SK-N-SH (cell line): ENCODE results near the gene PPM1A.

Experiments used
- CTCF ChIP-seq: fragments of 200-600 bp; sonication (generic); IDR thresholded peaks from 2 replicates; pipeline ENCODE4 v1.6.1; 2017; ENCODE audit warnings: antibody characterized with exemption, mild to moderate bottlenecking, moderate library complexity
- EP300 ChIP-seq, 2 experiments: IDR thresholded peaks; 2 replicates each; pipeline versions ENCODE4 v1.4.0 to v1.6.1; 2012; ENCODE audit warnings: borderline replicate concordance in 1 of 2, low read depth in 1 of 2, low read length in 1 of 2
- FOXM1 ChIP-seq: IDR thresholded peaks from 2 replicates; pipeline ENCODE4 v1.4.0; 2012; ENCODE audit warnings: low read depth, mild to moderate bottlenecking
- GABPA ChIP-seq: IDR thresholded peaks from 2 replicates; pipeline ENCODE4 v1.4.0; 2012; ENCODE audit warnings: low read depth, mild to moderate bottlenecking
- POLR2AphosphoS5 ChIP-seq: IDR thresholded peaks from 2 replicates; pipeline ENCODE4 v1.6.1; 2012; ENCODE audit warnings: low read depth, low read length
- RAD21 ChIP-seq: IDR thresholded peaks from 2 replicates; pipeline ENCODE4 v1.6.1; 2012; ENCODE audit warnings: mild to moderate bottlenecking, low read length
- RXRA ChIP-seq: IDR thresholded peaks from 2 replicates; pipeline ENCODE4 v1.4.0; 2012; ENCODE audit warnings: low read depth, mild to moderate bottlenecking, borderline replicate concordance
- USF1 ChIP-seq: IDR thresholded peaks from 2 replicates; pipeline ENCODE4 v1.4.0; 2012; ENCODE audit warnings: low read depth, borderline replicate concordance
- USF2 ChIP-seq: fragments of 150-350 bp; IDR thresholded peaks from 2 replicates; pipeline ENCODE4 v1.6.1; 2017; ENCODE audit warnings: antibody characterized with exemption, low read length, low read depth, borderline replicate concordance
- YY1 ChIP-seq: IDR thresholded peaks from 2 replicates; pipeline ENCODE4 v1.4.0; 2012; ENCODE audit warnings: low read depth, mild to moderate bottlenecking
- TF ChIP-seq, protein P1 (sequence below): IDR thresholded peaks from 2 replicates; pipeline ENCODE4 v1.6.1; 2012; ENCODE audit warnings: mild to moderate bottlenecking, low read depth, low read length, moderate library complexity

DNA sequence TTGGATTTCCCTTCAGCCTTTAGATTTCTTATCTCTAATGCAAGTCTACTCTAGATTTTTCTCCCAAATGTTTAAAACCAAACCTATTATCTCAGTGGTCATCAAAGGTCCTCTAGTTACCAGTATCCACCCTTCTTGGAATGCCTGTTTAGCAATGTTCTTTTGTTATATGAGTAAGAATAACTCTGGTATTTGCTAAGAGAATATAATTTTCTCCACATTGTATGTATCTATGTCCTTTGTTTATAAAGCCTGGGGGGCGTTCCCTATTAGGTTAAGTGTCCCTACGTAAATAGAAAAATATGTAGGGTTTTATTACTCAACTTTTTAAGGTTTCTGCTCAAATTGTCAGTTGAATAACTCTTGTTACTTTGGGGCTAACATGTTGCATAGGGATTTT lies 27.3 kb downstream of the PPM1A start:
- TF ChIP-seq EP300 (IDR thresholded peaks at IDR 0.05; ENCODE audit: borderline replicate concordance in 1 of 2, low read depth in 1 of 2, low read length in 1 of 2) (no peak), RAD21 (no peak), CTCF (no peak), USF2 (no peak), GABPA (no peak), POLR2AphosphoS5 (no peak), RXRA (no peak), FOXM1 (no peak), USF1 (no peak), YY1 (no peak)
- TF ChIP-seq, protein P1, sequence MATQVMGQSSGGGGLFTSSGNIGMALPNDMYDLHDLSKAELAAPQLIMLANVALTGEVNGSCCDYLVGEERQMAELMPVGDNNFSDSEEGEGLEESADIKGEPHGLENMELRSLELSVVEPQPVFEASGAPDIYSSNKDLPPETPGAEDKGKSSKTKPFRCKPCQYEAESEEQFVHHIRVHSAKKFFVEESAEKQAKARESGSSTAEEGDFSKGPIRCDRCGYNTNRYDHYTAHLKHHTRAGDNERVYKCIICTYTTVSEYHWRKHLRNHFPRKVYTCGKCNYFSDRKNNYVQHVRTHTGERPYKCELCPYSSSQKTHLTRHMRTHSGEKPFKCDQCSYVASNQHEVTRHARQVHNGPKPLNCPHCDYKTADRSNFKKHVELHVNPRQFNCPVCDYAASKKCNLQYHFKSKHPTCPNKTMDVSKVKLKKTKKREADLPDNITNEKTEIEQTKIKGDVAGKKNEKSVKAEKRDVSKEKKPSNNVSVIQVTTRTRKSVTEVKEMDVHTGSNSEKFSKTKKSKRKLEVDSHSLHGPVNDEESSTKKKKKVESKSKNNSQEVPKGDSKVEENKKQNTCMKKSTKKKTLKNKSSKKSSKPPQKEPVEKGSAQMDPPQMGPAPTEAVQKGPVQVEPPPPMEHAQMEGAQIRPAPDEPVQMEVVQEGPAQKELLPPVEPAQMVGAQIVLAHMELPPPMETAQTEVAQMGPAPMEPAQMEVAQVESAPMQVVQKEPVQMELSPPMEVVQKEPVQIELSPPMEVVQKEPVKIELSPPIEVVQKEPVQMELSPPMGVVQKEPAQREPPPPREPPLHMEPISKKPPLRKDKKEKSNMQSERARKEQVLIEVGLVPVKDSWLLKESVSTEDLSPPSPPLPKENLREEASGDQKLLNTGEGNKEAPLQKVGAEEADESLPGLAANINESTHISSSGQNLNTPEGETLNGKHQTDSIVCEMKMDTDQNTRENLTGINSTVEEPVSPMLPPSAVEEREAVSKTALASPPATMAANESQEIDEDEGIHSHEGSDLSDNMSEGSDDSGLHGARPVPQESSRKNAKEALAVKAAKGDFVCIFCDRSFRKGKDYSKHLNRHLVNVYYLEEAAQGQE = no peak
